IPS DF 4.7 (cell line): ENCODE measurements around the gene CPNE5.

Experiments
- DNase-seq: peaks from one replicate; pipeline ENCODE4 v3.0.0-alpha.2; 2013; ENCODE audit warnings: low spot score; ENCODE audit errors: extremely low read depth

The CPNE5 gene

GRCh38 chr6:36793913-36794712 is 45.1 kb downstream of the CPNE5 start:
- no peak for DNase-seq

DNA sequence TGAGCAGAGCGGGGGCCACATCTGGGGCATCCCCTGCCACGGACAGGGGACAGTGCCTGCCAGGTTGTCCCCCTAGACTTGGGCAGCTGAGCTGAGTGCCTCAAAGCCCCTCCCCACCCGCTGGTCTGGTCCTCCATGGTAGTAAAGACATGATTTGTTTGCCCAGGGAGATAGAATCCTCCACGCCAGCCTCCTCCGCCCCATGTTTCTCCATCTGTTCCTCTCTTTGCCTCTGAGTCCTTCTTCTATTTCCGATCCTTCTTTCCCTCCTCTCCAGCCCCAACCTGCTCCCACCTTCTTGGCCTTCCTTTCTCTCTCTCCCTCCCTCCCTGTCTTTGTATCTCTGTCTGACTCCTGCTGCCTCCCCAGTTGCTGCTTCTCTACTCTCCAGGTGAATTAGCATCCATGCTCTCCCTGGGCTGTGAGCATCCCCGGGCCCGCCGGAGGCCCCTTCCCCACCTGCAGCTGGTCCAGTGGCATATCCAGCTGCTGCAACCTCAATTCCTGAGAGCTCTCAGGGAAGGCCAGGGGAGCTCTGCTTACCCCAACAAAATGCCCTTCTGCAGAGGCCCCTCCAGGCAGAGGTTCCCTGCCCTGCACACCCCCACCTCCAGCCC is 45.8 kb downstream of the CPNE5 start:
- DNase-seq: no peak

- DNase-seq: no peak
Measured at GRCh38 chr6:36791521-36792135, 47.6 kb downstream of the CPNE5 start.

- no peak for DNase-seq
Measured at GRCh38 chr6:36791085-36791484, 48.2 kb downstream of the CPNE5 start.

- DNase-seq: no peak
Measured at GRCh38 chr6:36788768-36789167, 50.5 kb downstream of the CPNE5 start.

DNA sequence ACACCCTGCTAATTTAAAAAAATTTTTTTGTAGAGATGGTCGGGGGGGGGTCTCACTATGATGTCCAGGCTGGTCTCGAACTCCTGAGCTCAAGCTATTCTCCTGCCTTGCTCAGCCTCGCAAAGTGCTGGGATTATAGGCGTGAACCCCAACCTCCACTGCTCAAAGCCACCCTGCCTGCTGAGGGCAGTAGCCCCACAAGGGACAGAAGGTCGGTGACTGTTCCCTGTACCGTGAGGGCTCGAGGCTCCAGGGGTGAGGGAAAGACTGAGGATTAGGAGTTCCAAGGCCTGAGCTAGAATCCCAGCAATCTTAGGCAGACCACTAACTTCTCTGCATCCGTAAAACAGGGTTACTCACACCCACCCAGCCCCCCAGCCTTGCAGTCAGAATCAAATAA is 51.1 kb downstream of the CPNE5 start:
- no peak for DNase-seq

DNA sequence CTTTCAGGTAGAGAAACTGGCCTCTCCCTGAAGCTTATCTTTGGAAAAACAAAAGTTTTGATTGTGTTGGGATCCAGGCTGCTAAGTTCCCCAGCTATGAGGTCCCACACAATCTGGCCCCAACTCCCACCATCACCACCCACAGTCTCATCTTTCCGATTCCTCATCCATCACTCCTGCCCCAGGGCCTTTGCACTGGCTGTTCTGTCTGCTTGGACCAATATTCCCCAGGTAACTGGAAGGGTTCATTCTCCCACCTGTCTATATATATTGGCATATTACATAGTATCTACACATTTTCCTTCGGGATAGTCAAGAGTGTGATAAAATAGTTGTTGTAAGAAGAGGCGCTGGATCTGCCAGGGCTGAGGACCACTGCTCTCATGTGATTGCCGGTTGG is 52.0 kb downstream of the CPNE5 start:
- DNase-seq: no peak

DNA sequence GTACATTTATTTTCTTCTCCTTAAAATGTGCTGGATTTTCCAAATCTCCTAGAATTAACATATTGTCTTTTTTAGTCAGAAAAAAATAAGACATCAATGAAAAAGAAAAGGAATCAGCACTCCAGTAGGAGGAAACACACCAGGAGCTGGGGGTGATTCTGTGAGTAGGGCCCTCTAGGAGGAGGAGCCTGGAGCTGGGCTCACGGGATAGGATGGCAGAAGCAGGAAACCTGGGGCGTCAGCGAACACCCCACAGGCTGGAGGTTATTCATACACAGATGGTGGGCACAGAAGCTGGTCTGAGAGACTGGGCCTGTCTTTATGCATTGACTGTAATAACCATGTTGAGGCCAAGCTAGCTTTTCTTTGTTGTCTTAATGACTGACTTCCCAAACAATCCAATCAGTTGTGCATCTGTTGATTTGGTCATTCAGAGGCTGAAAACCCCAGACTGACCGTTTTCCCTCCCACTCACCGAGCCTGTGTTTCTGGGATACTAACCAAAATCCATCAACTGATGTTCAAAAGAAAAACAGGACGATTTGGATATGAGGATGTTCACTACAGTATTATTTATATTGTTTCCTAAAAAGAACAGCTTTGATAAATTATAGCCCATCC is 53.1 kb downstream of the CPNE5 start:
- no peak for DNase-seq

DNA sequence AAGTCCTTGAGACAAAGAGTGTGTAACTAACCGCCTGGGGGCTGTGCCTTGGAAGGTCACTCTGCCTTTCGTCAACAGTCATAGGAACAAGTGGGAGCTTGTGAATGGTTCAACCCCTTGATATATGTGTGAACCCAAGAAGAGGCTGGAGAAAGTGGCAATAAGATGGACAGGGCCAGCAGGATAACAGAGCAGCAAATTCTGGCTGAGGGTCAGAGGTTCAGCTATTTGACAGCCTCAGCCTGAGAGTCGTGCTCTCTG is 54.9 kb downstream of the CPNE5 start:
- DNase-seq: no peak

GRCh38 chr6:36783603-36784375 is 55.5 kb downstream of the CPNE5 start:
- DNase-seq: no peak

- DNase-seq: no peak
Measured at GRCh38 chr6:36781669-36782068, 57.6 kb downstream of the CPNE5 start.

- no peak for DNase-seq
Measured at GRCh38 chr6:36780442-36781177, 58.6 kb downstream of the CPNE5 start.

- no peak for DNase-seq
Measured at GRCh38 chr6:36779227-36779626, 60.0 kb downstream of the CPNE5 start.

- DNase-seq: no peak
Measured at GRCh38 chr6:36777801-36778200, 61.4 kb downstream of the CPNE5 start.

GRCh38 chr6:36776167-36776566 is 63.1 kb downstream of the CPNE5 start:
- DNase-seq: no peak

DNA sequence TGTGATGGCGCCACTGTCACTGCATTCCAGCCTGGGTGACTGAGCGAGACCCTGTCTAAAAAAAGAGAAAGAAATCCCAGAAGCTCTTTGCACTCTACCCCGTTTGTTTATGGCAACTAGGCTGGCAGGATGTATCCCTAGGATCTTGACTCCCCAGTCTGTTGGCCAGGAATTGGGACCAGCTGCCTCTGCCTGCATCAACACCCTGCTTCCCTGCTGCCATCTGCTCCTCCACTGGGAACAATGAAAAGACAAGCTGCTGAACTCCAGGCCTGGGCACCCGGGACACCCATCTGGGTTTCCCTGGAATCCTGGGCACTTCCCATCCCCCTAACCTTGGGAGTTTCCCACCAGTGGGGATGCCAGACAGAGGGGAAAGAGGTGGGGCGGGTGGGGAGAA is 64.9 kb downstream of the CPNE5 start:
- DNase-seq: no peak

- no peak for DNase-seq
Measured at GRCh38 chr6:36772397-36772796, 66.8 kb downstream of the CPNE5 start.

DNA sequence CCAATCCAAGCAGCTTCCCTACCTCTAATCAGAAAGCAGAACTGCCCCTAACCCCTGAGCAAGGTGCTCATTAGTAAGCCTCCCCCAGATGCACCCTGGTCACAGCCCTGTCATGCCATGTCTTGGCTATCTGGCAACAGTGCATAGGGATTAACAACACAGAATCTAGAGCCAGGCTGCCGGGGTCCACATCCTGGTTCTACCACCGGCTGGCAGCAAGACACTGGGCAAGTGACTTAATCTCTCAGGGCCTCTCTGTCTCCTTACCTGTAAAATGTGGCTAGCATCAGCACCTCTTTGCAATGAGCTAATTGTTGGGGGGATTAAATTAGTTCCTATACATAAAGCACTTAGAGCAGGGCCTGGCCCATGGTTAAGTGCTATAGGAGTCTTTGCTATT is 68.1 kb downstream of the CPNE5 start:
- DNase-seq: no peak

GRCh38 chr6:36769676-36770499 is 69.4 kb downstream of the CPNE5 start:
- no peak for DNase-seq

GRCh38 chr6:36769183-36769675 is 70.0 kb downstream of the CPNE5 start:
- no peak for DNase-seq
